HG02571 (cell line): ENCODE data around the gene PRKG1.

Experiments used
- ATAC-seq: cut with Tn5 transposase; IDR thresholded peaks from one replicate; pipeline ENCODE4 v1.9.1; 2021; ENCODE audit warnings: mild to moderate bottlenecking, moderate library complexity; ENCODE audit not compliant: unreplicated experiment

The PRKG1 gene

GRCh38 chr10:51479711-51480110, 405.4 kb downstream of the PRKG1 start:
- ATAC-seq: no peak

- no peak for ATAC-seq
Measured at GRCh38 chr10:51485668-51486067, 411.4 kb downstream of the PRKG1 start.

DNA sequence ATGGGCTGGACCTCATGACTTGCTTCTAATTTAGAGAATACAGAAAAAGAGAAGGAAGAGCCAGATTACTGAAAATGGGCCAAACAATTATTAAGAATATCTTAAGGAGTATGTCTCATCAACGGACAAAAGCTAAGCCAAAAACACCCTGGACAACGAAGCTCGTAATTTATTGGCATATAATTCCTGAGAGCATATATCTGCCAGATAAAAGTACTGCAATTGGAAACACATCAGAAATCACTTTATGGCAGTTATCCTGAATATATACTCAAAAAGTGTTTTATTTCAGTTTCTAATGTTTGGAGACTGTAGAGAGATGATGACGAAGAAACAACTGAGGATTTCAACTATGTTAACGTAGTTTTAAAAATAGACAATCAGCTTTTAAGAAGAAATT, 413.3 kb downstream of the PRKG1 start:
- ATAC-seq: no peak

DNA sequence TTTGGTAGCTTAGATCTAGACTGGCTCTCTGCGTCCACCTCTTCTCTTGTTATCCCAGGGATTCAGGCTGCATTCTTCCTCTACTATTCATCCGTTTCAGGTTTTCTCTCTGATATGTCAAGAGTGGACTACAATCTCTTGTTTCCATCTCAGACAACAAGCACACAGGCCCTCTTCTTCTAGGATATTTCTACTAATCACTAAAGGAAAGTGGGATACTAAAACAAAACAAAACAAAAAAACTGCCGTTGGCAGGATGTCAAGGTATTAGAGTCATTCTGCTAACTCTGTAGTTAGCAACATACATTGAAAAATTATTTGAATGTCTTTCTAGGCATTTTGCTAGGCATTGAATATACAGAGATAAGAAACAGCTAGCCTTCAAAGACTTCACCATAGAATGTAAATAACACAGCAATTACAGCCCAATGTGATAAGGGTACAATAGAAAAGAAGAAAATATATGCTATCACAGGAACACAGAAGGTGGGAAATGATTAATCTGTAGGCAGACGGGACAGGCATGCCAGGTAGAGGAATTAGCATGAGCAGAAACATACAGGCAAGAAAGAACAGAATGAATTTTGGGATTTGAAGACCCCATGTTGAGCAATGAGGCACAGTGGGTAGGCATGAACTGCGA, 414.6 kb downstream of the PRKG1 start:
- ATAC-seq: no peak

DNA sequence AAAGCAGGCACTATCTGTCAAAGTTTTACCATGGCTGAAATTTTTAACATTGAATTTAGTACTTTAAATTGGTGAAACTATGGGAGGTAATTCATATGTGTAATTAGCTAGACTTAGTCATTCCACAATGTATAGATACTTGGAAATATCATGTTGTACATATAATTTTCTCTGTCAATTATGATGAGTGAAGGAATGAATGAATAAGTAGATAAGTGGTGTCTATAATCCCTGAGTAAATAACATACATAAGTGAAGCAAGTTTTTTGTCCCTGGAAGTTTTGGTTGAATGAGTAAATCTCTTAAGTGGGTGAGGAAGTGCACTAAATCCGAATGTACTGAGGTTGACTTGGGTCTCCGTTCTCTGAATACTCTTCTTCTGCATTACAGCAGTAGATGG, 424.1 kb downstream of the PRKG1 start:
- no peak for ATAC-seq

DNA sequence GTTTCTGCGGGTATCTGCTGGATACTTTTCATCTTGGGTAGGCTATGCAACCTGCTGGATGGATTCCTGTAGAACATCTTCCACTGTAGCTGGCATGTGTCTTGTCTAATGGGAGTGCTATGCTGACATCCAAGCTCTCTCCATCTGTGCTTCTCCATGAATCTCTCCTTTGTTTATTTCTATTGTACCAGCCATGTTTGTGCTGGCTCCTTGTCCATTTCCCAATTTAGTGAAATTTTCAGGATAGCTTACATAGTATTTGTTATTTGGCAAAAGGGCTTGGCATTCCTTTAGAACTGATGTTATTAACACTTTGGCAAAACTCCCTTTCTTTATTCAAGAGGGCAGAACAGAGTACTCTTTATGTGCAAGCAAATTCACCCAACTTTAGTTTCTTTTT, 427.1 kb downstream of the PRKG1 start:
- ATAC-seq: no peak

- ATAC-seq: no peak
Measured at GRCh38 chr10:51502124-51502523, 427.8 kb downstream of the PRKG1 start.

GRCh38 chr10:51503378-51503777, 429.1 kb downstream of the PRKG1 start:
- no peak for ATAC-seq

DNA sequence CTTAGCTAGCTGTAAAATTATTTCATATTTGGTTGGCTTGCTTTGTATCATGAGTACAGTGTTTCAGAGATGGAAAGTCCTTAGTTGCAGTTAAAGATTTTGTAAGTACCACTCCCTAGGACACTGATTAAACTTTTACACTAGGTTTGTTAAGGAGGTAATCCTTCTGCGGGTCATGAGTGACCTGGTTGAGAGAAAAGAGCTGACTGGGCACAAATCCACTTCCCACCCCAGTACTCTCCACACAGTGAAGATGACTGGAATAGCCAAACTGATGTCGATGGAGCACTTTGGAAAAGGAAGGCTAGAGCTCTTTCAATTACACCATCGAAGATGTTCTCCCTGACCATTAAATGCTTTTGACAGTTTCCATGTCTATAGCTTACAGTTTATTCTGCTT, 433.2 kb downstream of the PRKG1 start:
- ATAC-seq: no peak

DNA sequence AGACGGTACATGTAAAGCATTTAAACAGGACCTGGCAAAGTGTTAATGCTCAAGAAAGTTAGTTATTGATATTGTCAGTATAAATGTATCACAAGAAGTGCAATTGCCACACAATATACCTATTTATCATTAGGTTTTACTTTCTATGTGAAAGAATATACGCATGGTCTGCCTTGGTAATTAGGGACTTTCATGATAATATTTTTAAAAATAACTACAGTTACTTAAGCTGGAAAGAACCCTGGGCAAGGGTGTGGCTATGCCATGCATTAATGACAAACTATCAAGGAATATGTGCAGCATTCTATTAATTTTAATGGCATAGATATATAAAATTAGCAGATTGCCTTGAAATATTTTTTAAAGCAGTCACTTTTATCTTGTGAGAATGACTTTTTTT, 433.9 kb downstream of the PRKG1 start:
- no peak for ATAC-seq

DNA sequence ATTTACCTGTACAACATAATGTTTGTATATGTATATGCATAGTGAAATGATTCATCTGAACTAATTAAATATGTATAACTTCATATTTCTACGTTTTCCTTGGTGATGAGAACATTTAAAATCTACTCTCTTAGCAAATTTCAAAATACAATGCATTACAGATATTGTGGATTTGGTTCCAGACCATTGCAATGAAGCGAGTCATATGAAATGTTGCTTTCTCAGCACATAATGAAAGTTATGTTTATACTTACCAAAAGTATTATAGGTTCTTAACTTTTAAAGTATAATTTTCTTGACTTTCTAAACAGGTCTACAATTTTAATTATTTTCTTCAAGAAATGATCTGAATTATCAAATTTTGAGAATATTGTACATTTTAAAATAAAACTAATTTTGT, 435.9 kb downstream of the PRKG1 start:
- no peak for ATAC-seq

GRCh38 chr10:51521605-51522004, 447.3 kb downstream of the PRKG1 start:
- ATAC-seq: no peak

GRCh38 chr10:51522858-51523257, 448.6 kb downstream of the PRKG1 start:
- no peak for ATAC-seq

DNA sequence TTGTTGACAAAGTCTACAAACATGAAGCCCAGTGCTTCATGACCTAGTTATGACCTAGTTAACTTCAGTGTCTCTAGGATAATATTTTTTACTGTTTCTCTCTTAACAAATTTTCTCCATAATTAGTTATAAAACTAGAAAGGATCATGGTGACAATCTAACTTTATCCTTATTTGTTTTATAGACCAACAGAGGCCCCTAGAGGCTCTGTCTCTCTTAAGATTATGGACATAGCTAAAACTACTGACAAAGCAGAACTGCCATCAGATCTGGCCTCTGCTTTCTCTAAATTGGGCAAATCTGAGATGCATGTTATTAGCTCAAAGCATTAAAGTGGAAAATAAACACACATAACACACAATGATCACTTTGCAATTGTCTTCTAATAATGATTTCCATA, 449.2 kb downstream of the PRKG1 start:
- ATAC-seq: no peak

- ATAC-seq: no peak
Measured at GRCh38 chr10:51524041-51524440, 449.8 kb downstream of the PRKG1 start.

DNA sequence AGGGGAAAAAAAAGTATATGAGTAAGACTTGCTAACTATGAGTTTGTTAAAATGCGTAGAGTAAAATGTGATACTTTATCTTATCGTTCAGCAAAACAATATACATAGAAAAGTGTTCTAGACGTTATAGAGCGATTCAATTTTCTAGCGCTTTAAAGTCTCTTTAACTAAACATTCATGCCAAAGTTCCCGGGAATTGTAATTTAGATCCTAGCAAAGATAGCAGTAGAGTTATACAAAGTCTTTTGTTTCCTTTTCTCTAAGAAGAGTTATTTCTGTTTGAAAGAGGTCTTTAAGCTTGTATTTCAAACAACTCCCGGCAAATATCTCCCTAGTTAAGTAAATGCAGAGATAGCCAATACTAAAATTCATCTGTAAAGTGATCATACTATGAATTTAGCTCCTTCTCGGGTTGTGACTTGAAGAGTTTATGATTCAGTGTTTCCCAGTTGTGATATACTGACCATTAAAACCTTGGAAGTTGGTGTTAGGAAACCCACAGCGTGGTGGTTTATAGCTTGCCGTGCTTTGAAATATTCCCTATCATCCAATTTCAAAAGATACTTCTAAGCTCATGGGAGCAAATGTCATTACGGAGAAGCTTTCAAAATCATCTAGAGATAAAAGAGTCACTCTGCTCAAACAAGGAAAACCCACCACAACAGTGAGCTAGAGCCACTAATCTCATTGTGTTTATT, 453.4 kb downstream of the PRKG1 start:
- ATAC-seq: no peak

DNA sequence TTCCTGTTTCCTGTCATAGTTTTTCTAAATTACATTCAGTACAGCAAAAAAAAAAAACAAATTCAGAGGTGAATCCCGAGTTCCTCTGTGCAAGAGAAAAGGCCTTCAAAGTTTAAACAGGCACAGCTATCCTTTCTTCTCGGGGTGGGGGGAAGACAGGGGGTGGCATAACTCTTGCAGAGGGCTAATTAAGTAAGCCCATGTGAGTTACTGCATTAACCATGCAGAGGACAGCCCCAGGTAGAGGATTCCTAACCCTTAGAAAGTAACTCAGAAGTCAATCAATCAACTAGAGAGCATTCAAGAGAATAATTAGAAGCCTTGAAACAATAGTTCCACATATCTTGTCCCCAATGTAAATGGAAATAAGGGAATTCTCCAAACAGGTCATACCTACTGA, 454.2 kb downstream of the PRKG1 start:
- ATAC-seq: no peak

DNA sequence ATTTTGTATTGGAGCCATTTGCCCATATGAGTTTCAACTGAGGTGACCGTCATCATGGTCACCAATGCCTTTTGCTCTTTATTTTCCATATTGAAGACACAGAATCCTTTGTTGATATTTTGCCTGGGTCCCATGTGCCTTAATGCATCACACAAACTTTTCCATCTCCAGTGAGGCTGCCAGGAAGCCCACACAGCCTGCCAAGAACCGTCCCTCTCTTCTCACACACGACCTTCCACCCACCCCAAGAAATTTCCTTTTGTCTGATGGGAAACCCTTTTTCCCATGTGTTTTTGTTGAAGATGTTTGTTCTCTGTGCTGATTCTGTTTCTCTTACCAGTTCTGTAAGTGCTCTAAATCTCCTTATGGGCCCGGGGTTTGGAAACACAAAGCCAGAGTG, 456.3 kb downstream of the PRKG1 start:
- no peak for ATAC-seq

DNA sequence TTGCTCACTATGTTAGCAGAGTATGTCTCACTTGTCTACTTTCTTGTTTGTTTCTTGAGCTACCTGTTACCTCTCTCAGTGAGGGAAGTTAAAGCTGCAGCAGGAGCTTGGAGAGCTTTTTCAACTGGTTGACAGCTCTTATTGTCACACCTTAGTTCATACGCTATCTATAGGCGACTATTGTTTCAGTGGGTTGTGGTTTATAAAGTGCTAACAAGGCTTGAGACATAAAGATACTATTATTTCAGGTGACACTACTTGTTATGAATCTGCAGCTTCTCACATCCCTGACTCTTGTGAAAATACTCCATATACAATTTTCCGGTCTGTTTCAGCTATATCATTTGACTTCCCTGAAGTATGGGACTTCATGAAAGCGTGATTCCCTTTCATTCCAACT, 457.8 kb downstream of the PRKG1 start:
- no peak for ATAC-seq

- no peak for ATAC-seq
Measured at GRCh38 chr10:51542853-51543252, 468.6 kb downstream of the PRKG1 start.

GRCh38 chr10:51544933-51545332, 470.6 kb downstream of the PRKG1 start:
- no peak for ATAC-seq

- no peak for ATAC-seq
Measured at GRCh38 chr10:51547941-51548340, 473.7 kb downstream of the PRKG1 start.

DNA sequence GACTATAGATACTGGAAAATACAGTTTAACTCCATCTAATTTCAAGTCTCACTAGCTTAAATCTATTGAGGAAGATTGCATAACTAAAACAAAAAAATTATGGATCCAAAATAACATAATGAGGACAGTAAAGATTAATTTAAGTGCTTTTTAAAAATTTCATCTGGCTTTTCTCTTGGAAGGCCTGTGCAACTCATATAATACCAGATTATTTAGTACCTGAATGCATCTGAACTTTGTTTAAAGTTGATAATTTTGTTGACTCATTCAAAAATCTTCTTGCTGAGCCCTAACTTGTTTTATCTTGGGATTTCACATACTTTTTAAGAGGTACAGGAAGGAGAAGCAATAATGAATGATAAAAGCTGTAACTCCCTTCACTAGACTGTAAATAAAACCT, 478.6 kb downstream of the PRKG1 start:
- ATAC-seq: no peak
